Esophagus squamous epithelium (tissue), 5 donors: ENCODE data around the gene CPM. TPM values are rescaled to one million over a fixed set of nuclear protein-coding genes. Genes with fewer than 3 reads are reported as not detected.
"Not testable (repeated sequence)": the region's sequence is repeated elsewhere in the genome, so short reads cannot be mapped to it uniquely, and the experiment has no call there.

Source experiments
- DNase-seq: peaks from one replicate; lab custom pipeline; 2025; lab: John Stamatoyannopoulos, UW
- H3K27ac ChIP-seq, 4 donors: fragments of 200-600 bp; sonication (generic); one replicate each; pipeline ENCODE4 v1.5.1; 2016 to 2019; ENCODE audit warnings: mild to moderate bottlenecking in 1 of 4
- H3K27me3 ChIP-seq, 4 donors: fragments of 200-600 bp; sonication (generic); 1 replicate in 3 of 4; 2 replicates in 1 of 4; pipeline versions ENCODE4 v1.5.1 to v1.6.0; 2017 to 2021; ENCODE audit warnings: antibody characterized with exemption in 1 of 4
- H3K36me3 ChIP-seq, 3 donors: fragments of 200-600 bp; sonication (generic); one replicate each; pipeline ENCODE4 v1.5.1; 2016 to 2019
- H3K4me1 ChIP-seq, 3 donors: fragments of 200-600 bp; sonication (generic); one replicate each; pipeline ENCODE4 v1.5.1; 2017 to 2019
- H3K4me3 ChIP-seq, 4 donors: fragments of 200-600 bp; sonication (generic); 1 replicate in 3 of 4; 2 replicates in 1 of 4; pipeline ENCODE4 v1.5.1; 2016 to 2019; ENCODE audit warnings: mild to moderate bottlenecking in 2 of 4, moderate library complexity in 1 of 4
- H3K9me3 ChIP-seq, 3 donors: fragments of 200-600 bp; sonication (generic); one replicate each; pipeline ENCODE4 v1.5.1; 2016 to 2019
- CTCF ChIP-seq, 6 experiments: fragments of 450-650 bp in 4 of 6; fragments of 200-600 bp in 2 of 6; sonication (generic) in 2 of 6; IDR thresholded peaks; one replicate each; pipeline ENCODE4 v1.5.1; 2016 to 2019; ENCODE audit warnings: antibody characterized with exemption in 6 of 6, mild to moderate bottlenecking in 4 of 6, moderate library complexity in 4 of 6
- POLR2A ChIP-seq, 4 donors: fragments of 450-650 bp; IDR thresholded peaks; one replicate each; pipeline ENCODE4 v1.6.1; 2017; ENCODE audit warnings: antibody characterized with exemption in 4 of 4, mild to moderate bottlenecking in 4 of 4, moderate library complexity in 3 of 4
- WGBS, 2 donors: methylation state at CpG; one replicate each; pipeline ENCODE4 v1.1.5; 2018; 5-methylcytosine and 5-hydroxymethylcytosine counted together
- intact Hi-C: fragments of 100-400 bp; cut with DNase I; formaldehyde crosslinking; loops from one replicate; pipeline ENCODE4 v1.15.0; 2022
- total RNA-seq, 4 donors: library from RNA; depleted of rRNA; stranded (reverse); fragments of >200 nt; gene quantifications; one replicate each; pipeline ENCODE4 v1.1.0, GENCODE V29; 2016
- donor health status: DM: yes; HTN: yes; CAD: no.

CPM gene
- total RNA-seq, 4 donors from 2014 or later: 10.9 to 35.5 (median 20.6) TPM

DNA sequence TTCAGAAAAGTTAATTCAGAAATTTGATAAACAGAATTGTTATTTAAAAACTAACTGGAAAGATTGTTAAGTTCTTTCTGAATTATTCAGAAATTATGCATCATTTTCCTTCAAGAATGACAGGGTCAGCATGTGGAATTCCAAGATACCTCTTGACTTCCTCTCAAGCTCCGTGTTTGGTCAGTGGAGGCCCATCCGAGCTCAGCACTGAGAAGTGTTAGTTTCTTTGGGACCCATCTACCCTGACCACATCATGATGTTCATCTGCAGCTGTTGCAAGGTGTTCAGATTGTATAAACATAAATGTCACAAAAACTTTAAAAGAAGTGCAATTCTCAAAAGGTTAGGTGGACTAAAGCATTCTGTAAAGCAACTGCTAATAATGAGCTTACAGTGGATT is 91.3 kb downstream of the CPM start:
- no peaks in the 10 kb centered on the region for H3K9me3 ChIP-seq
- TF ChIP-seq POLR2A (IDR thresholded peaks at IDR 0.05) (no peak), CTCF (IDR thresholded peaks at IDR 0.05) (no peak)
- no peak overlapping the region for H3K27ac ChIP-seq
- peaks cover 0 to 96% (median 16%) of the 10 kb centered on the region in 3 donors for H3K36me3 ChIP-seq
- no peak overlapping the region for H3K4me3 ChIP-seq
- DNase-seq: no peak
- WGBS, 2 donors: 85 to 88% methylated on average over 2 of the region's 2 CpGs
- H3K4me1 ChIP-seq: no peaks in the 10 kb centered on the region
- intact Hi-C loops: no loop called here
- H3K27me3 ChIP-seq: no peaks in the 10 kb centered on the region

GRCh38 chr12:68841175-68841574 is 91.8 kb downstream of the CPM start:
- H3K4me1 ChIP-seq, H3K9me3 ChIP-seq, intact Hi-C loops, DNase-seq, H3K27ac ChIP-seq, H3K4me3 ChIP-seq, H3K27me3 ChIP-seq: not testable (repeated sequence)
- 97 to 98% methylated on average over 5 of the region's 5 CpGs for WGBS, 2 donors
- peaks cover 0 to 98% (median 16%) of the 10 kb centered on the region in 3 donors for H3K36me3 ChIP-seq

- Histone ChIP-seq H3K27me3 (no peaks in the 10 kb centered on the region), H3K4me3 (no peak overlapping the region), H3K4me1 (no peaks in the 10 kb centered on the region), H3K9me3 (no peaks in the 10 kb centered on the region), H3K27ac (no peak overlapping the region), H3K36me3 (peaks cover 0 to 98% (median 20%) of the 10 kb centered on the region in 3 donors)
- intact Hi-C loops: no loop called here
- no peak for TF ChIP-seq POLR2A (IDR thresholded peaks at IDR 0.05)
- no peak for TF ChIP-seq CTCF (IDR thresholded peaks at IDR 0.05)
- no peak for DNase-seq
- 61 to 72% methylated on average over 2 of the region's 2 CpGs for WGBS, 2 donors
Observed at GRCh38 chr12:68839183-68840147, 93.5 kb downstream of the CPM start.

DNA sequence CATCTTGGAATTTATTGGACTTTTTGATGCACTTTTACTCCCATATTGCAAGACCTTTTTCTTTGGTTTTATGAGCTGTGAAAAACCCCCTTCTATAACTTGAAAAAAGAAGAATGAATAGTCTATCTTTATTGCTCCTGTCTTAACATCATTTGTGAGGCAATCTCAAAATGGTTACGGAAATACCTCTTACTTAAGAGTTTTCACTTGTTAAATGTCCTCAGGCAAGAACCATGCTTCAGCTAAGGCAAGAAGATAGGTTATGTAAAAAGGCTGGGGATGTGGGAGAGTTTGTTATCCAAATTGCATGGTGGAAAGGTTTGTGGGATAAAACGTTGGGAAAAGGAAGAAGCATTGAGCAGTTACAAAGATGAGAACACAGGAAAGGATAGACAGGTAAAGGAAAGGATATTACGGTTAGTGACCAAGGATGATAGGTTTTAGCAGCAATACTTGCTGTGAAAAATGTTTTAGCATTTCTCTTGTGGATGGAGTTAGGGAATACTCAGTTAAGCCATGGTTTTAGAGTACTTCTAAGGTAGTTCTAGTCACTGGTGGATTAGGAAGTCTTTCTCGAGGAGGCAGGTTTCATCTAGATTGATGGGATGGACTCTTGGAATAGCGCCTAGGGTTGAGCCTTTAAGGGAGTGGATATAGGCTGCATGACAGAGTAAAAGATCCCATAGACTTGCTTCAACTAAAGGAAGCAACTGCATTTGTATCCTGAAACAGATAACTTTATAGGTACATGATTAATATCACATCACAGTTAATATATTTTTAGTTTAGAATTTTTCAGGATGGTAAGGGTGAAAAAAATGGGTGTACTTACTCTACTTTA is 94.7 kb downstream of the CPM start:
- Histone ChIP-seq H3K9me3 (no peaks in the 10 kb centered on the region), H3K27me3 (no peaks in the 10 kb centered on the region), H3K27ac (no peak overlapping the region), H3K4me1 (no peaks in the 10 kb centered on the region), H3K36me3 (peaks cover 0 to 98% (median 24%) of the 10 kb centered on the region in 3 donors), H3K4me3 (no peak overlapping the region)
- DNase-seq: no peak
- intact Hi-C loops: no loop called here
- no peak for TF ChIP-seq POLR2A (IDR thresholded peaks at IDR 0.05)
- no peak for TF ChIP-seq CTCF (IDR thresholded peaks at IDR 0.05)
- WGBS, 2 donors: 77 to 81% methylated on average over 5 of the region's 5 CpGs

DNA sequence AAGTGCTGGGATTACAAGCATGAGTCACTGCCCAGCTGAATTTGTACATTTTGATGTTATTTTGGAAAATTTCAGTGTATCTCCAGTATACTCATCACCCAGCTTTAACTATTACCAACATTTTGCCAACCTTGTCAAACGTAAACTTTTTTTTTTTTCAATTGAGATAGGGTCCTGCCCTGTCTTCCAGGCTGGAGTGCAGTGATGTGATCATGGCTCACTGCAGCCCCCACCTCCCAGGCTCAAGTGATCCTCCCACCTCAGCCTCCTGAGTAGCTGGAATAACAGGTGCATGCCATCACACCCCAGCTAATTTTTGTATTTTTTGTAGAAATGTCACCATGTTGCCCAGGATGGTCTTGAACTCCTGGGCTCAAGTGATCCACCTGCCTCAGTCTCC is 95.8 kb downstream of the CPM start:
- intact Hi-C loops: no loop called here
- Histone ChIP-seq H3K9me3 (no peaks in the 10 kb centered on the region), H3K4me3 (no peak overlapping the region), H3K27ac (no peak overlapping the region), H3K4me1 (no peaks in the 10 kb centered on the region), H3K36me3 (peaks cover 0 to 94% (median 24%) of the 10 kb centered on the region in 3 donors), H3K27me3 (no peaks in the 10 kb centered on the region)
- TF ChIP-seq CTCF (IDR thresholded peaks at IDR 0.05): no peak
- TF ChIP-seq POLR2A (IDR thresholded peaks at IDR 0.05): no peak
- WGBS, 2 donors: 60 to 94% methylated on average over 1 of the region's 1 CpG
- DNase-seq: no peak
